ENCODE measurements around the gene TMCO2. TPM values are rescaled to one million over a fixed set of nuclear protein-coding genes. Genes with fewer than 3 reads are reported as not detected.

The TMCO2 gene
- total RNA-seq, 1 donor from 2014 or later: not detected

- no peak for DNase-seq (ENCODE audit: low spot score, unreplicated experiment)
- Mint-ChIP-seq H3K4me3 (ENCODE audit: low read depth) (no peak overlapping the region), H3K27me3 (no peaks in the 10 kb centered on the region), H3K4me1 (ENCODE audit: low read depth) (no peaks in the 10 kb centered on the region), H3K27ac (no peak overlapping the region), H3K36me3 (ENCODE audit: insufficient read depth) (peaks cover 18% of the 10 kb centered on the region), H3K9me3 (ENCODE audit: low read depth) (no peaks in the 10 kb centered on the region)
- TF ChIP-seq CTCF (IDR thresholded peaks at IDR 0.05; ENCODE audit: unreplicated experiment): no peak
Measured at GRCh38 chr1:40272653-40273213, 25.0 kb downstream of the TMCO2 start.

GRCh38 chr1:40273547-40274166, 25.9 kb downstream of the TMCO2 start:
- H3K4me3 Mint-ChIP-seq (ENCODE audit: low read depth): no peak overlapping the region

GRCh38 chr1:40274331-40274730, 26.6 kb downstream of the TMCO2 start:
- DNase-seq (ENCODE audit: low spot score, unreplicated experiment): no peak
- no peak overlapping the region for H3K27ac Mint-ChIP-seq
- H3K4me1 Mint-ChIP-seq (ENCODE audit: low read depth): no peaks in the 10 kb centered on the region
- H3K27me3 Mint-ChIP-seq: no peaks in the 10 kb centered on the region
- H3K36me3 Mint-ChIP-seq (ENCODE audit: insufficient read depth): peaks cover 18% of the 10 kb centered on the region
- no peaks in the 10 kb centered on the region for H3K9me3 Mint-ChIP-seq (ENCODE audit: low read depth)
- no peak overlapping the region for H3K4me3 Mint-ChIP-seq (ENCODE audit: low read depth)
- no peak for TF ChIP-seq CTCF (IDR thresholded peaks at IDR 0.05; ENCODE audit: unreplicated experiment)

More at GRCh38 chr1:40273547-40274166, 25.9 kb downstream of the TMCO2 start:
- Mint-ChIP-seq H3K36me3 (ENCODE audit: insufficient read depth) (peaks cover 18% of the 10 kb centered on the region), H3K27ac (no peak overlapping the region), H3K9me3 (ENCODE audit: low read depth) (no peaks in the 10 kb centered on the region), H3K27me3 (no peaks in the 10 kb centered on the region), H3K4me1 (ENCODE audit: low read depth) (no peaks in the 10 kb centered on the region)
- TF ChIP-seq CTCF (IDR thresholded peaks at IDR 0.05; ENCODE audit: unreplicated experiment): no peak
- no peak for DNase-seq (ENCODE audit: low spot score, unreplicated experiment)

GRCh38 chr1:40276122-40276521, 28.4 kb downstream of the TMCO2 start:
- Mint-ChIP-seq H3K36me3 (ENCODE audit: insufficient read depth) (peaks cover 9% of the 10 kb centered on the region), H3K9me3 (ENCODE audit: low read depth) (no peaks in the 10 kb centered on the region), H3K27ac (no peak overlapping the region), H3K4me1 (ENCODE audit: low read depth) (no peaks in the 10 kb centered on the region), H3K4me3 (ENCODE audit: low read depth) (no peak overlapping the region), H3K27me3 (no peaks in the 10 kb centered on the region)
- no peak for TF ChIP-seq CTCF (IDR thresholded peaks at IDR 0.05; ENCODE audit: unreplicated experiment)
- DNase-seq (ENCODE audit: low spot score, unreplicated experiment): no peak

GRCh38 chr1:40281853-40282252, 34.1 kb downstream of the TMCO2 start:
- Mint-ChIP-seq H3K36me3 (ENCODE audit: insufficient read depth) (peaks cover 3% of the 10 kb centered on the region), H3K4me3 (ENCODE audit: low read depth) (no peak overlapping the region), H3K27me3 (no peaks in the 10 kb centered on the region), H3K9me3 (ENCODE audit: low read depth) (no peaks in the 10 kb centered on the region), H3K27ac (no peak overlapping the region), H3K4me1 (ENCODE audit: low read depth) (no peaks in the 10 kb centered on the region)
- TF ChIP-seq CTCF (IDR thresholded peaks at IDR 0.05; ENCODE audit: unreplicated experiment): no peak
- no peak for DNase-seq (ENCODE audit: low spot score, unreplicated experiment)

All from progenitor cell of endocrine pancreas (in vitro differentiated cells).